ENCODE results near the gene ZNF282.
"Not testable (repeated sequence)": the region's sequence is repeated elsewhere in the genome, so short reads cannot be mapped to it uniquely, and the experiment has no call there.

The ZNF282 gene

DNA sequence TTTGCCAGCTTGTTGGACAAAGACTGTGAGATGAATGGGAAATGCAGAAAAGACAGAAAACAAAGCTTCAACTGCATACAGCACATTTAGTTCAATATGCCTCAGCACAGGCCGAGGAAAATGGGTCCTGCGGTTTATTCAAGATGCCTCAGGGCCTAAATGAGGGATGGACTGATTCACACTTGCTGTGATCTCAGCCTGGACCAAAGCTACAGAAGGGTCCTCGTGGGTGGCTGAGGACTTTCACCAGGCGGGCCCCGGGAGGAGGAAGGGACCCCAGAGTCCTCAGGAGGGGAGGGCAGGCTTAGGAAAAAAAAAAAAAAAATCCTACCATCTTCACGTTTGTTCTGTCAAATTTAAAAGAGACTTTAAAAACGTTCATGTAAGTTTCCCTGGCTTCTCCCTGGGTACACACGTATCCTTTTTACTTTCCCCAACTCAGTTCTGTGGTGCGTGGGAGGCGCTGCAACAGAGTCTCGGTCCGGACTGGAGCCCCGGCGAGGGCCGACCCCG is 66.0 kb downstream of the ZNF282 start:
- peak; percentile 62 for DNase-seq (ENCODE audit: low read depth, low spot score)
- peak overlapping the region; percentile 44 for H3K4me3 ChIP-seq (ENCODE audit: low read depth, low read length)
- TF ChIP-seq, protein P1, sequence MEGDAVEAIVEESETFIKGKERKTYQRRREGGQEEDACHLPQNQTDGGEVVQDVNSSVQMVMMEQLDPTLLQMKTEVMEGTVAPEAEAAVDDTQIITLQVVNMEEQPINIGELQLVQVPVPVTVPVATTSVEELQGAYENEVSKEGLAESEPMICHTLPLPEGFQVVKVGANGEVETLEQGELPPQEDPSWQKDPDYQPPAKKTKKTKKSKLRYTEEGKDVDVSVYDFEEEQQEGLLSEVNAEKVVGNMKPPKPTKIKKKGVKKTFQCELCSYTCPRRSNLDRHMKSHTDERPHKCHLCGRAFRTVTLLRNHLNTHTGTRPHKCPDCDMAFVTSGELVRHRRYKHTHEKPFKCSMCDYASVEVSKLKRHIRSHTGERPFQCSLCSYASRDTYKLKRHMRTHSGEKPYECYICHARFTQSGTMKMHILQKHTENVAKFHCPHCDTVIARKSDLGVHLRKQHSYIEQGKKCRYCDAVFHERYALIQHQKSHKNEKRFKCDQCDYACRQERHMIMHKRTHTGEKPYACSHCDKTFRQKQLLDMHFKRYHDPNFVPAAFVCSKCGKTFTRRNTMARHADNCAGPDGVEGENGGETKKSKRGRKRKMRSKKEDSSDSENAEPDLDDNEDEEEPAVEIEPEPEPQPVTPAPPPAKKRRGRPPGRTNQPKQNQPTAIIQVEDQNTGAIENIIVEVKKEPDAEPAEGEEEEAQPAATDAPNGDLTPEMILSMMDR (IDR thresholded peaks at IDR 0.05; ENCODE audit: low read depth, low read length) = no peak
- in situ Hi-C loops (cut with HindIII; ENCODE audit: low sequenced_read_pairs) = no loop called here

DNA sequence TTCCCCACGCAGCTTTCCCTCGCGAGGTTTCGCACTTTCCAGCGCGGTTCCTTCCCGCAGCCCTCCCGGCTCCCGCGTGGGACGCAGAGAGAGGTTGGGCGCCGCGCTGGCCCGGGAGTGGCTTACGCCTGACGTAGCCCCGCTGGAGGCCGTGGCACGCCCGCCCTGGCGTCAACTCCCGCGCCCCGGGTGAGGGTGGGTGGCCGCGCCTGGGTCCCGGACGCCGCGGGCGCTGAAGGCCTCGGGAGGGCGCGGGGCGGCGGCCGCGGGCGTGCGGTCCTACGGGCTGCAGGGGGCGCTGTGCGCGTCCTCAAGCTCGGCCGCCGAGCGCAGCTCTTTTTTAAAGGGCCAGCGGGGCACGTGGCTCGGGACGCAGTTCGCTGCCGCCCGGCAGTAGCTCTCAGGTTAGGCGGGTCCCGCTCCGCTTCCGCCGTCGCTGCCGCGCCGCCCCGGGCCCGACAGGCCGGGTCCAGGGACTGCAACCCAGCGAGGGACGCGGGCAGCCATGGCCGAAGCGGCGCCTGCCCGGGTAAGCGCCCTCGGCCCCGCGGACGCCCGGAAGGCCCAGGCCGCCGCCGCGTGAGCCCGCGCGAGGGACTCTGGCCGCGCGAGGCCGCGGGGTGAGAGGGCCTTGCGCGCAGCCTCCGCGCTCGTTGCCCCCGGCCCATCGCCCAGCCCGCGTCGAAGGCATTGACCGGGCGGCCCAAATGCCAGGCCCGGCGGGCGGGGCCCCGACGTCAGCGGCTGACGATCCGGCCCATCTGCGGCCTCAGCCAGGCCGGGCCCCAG is 66.7 kb downstream of the ZNF282 start, which contains the start of gene ZNF783:
ZNF783 (plus strand) TSS at position 368 of the 789 bp plus-strand sequence; CDS start at position 506, 138 bp downstream.
- TF ChIP-seq, protein P1 (IDR thresholded peaks at IDR 0.05; ENCODE audit: low read depth, low read length) = peak; percentile 60
- in situ Hi-C loops (cut with HindIII; ENCODE audit: low sequenced_read_pairs) = no loop called here
- peak; percentile 92 for DNase-seq (ENCODE audit: low read depth, low spot score)
- H3K4me3 ChIP-seq (ENCODE audit: low read depth, low read length) = peak within 1 kb of the TSS; percentile 57

DNA sequence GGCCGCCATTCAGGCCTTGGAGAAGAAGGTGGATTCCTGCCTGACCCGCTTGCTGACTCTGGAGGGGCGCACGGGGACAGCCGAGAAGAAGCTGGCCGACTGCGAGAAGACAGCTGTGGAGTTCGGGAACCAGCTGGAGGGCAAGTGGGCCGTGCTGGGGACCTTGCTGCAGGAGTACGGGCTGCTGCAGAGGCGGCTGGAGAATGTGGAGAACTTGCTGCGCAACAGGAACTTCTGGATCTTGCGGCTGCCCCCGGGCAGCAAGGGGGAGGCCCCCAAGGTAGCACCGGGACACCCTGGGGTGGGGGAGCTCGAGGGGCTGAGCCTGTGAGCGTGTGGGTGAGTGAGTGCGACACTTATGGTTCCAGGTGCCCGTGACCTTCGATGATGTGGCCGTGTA is 71.1 kb downstream of the ZNF282 start:
- in situ Hi-C loops (cut with HindIII; ENCODE audit: low sequenced_read_pairs) = no loop called here
- no peak for DNase-seq (ENCODE audit: low read depth, low spot score)
- H3K4me3 ChIP-seq (ENCODE audit: low read depth, low read length) = no peak overlapping the region
- TF ChIP-seq, protein P1 (IDR thresholded peaks at IDR 0.05; ENCODE audit: low read depth, low read length) = no peak

DNA sequence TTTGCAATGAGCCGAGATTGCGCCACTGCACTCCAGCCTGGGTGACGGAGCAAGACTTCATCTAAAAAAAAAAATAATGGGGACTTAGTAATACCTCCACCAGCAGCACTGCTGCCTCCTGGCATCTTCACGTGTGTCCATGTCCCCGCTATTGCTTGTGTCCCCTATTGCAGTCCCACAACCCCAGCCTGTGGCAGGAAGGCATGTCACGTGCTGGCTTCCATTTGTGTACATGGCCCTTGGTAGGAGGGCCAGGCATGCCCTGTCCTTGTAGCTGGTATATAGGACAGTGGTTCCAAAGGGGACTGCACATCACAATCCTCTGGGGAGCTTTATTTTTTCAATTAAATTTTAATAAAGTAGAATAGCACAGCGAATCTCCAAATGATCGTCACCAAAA is 72.4 kb downstream of the ZNF282 start:
- TF ChIP-seq, protein P1 (IDR thresholded peaks at IDR 0.05; ENCODE audit: low read depth, low read length) = no peak
- in situ Hi-C loops (cut with HindIII; ENCODE audit: low sequenced_read_pairs) = no loop called here
- no peak for DNase-seq (ENCODE audit: low read depth, low spot score)
- no peak overlapping the region for H3K4me3 ChIP-seq (ENCODE audit: low read depth, low read length)

DNA sequence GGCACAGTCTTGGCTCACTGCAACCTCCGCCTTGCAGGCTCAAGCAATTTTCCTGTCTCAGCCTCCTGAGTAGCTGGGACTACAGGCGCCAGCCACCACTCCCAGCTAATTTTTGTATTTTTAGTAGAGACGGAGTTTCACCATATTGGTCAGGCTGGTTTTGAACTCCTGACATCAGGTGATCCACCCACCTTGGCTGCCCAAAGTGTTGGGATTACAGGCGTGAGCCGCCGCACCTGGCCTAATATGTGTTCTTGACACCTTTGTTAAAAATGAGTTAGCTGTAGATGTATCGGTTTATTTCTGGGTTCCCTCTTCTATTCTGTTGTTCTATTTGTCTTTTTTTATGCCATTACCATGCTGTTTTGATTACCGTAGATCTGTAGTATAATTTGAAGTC is 79.1 kb downstream of the ZNF282 start:
- DNase-seq (ENCODE audit: low read depth, low spot score); H3K4me3 ChIP-seq (ENCODE audit: low read depth, low read length); in situ Hi-C loops (cut with HindIII; ENCODE audit: low sequenced_read_pairs): not testable (repeated sequence)
